ENCODE measurements around the gene SLC25A33.
"Not testable (repeated sequence)": the region's sequence is repeated elsewhere in the genome, so short reads cannot be mapped to it uniquely, and the experiment has no call there.

The SLC25A33 gene

DNA sequence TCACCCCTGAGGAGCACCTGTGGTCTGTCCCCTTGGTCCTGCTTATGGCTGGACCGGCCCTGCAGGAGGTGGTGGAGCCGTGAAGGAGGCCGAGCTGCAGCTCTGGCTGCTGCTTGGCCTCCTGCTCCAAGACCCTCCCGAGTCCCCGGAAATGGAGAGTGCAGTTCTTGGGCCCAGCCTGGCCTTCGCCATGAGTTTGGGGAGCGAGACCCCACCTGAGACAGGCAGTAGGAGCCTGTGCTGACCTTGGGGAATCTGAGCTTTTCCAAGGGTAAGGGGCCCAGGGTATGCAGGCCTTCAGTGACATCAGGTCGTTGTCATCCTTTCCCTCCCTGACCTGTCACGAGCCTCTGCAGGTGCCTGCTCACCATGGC is 63.5 kb downstream of the SLC25A33 start:
- no peak for DNase-seq

- no peak for DNase-seq
These were observed 64.0 kb downstream of the SLC25A33 start for GRCh38 chr1:9603307-9603706.

- DNase-seq: no peak
These were observed 64.8 kb downstream of the SLC25A33 start for GRCh38 chr1:9603766-9604753.

GRCh38 chr1:9604836-9605235 is 65.6 kb downstream of the SLC25A33 start:
- no peak for DNase-seq

DNA sequence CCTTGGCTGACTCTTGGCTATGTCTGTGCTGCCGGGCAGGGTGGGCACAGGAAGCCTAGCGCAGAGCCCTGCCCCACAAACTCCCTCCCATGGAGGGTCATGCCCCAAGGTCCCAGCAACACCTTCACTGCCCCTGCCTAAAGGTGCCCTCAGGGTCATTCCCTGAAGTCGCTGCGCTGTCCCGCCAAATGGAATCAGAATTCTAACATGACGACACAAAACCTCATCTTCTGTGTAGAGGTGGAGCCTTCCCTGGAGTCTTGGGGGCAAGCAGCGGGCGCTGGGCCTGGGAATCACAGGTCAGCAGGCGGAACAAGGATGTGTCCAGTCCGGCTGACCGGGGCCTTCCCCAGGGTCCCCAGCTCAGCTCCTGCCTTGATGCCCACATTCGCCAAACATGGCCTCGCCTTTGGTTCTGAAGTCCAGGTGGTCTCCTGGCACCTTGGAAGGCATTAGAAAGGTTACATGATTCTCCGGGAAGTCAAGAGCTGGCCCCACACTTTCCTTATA is 66.7 kb downstream of the SLC25A33 start:
- no peak for DNase-seq

GRCh38 chr1:9606458-9606857 is 67.2 kb downstream of the SLC25A33 start:
- DNase-seq: no peak

- DNase-seq: no peak
These were observed 67.7 kb downstream of the SLC25A33 start for GRCh38 chr1:9606948-9607347.

DNA sequence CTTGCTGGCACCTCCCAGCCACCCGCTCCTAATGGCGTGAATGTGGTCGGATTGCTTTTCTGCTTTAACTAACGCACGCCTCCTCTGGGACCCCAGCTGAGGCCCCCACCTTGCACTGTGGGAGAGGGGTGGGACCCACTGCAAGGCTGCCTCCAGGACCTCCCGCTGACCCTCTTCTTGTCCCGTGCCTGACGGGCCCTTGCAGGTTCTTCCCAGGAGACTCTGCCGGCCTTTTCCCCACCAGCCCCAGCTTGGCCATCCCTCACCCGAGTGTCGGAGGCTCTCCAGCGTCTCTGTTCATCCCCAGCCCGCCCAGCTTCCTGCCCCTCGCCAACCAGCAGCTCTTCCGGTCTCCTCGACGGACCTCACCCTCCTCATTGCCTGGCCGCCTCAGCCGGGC is 68.1 kb downstream of the SLC25A33 start:
- no peak for DNase-seq

DNA sequence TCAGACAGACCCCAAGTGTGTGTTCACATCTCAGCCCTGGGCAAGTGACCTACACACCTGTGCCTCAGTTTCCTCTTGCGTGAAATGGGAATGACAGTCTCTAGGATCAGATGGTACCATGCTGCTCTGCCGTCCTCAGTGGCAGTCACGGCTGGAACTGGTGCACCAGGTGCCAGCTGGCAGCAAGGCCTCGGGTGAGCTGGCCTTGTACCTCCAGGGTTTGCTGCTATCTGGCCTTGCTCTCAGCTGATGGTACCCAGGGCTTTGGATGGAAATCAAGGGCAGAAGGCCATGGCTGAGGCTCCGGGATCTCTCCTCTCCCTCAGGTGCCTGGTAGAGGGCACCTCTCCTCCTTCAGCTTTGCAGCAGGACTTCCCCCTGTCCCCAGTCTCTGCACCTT is 70.7 kb downstream of the SLC25A33 start:
- DNase-seq: no peak

DNA sequence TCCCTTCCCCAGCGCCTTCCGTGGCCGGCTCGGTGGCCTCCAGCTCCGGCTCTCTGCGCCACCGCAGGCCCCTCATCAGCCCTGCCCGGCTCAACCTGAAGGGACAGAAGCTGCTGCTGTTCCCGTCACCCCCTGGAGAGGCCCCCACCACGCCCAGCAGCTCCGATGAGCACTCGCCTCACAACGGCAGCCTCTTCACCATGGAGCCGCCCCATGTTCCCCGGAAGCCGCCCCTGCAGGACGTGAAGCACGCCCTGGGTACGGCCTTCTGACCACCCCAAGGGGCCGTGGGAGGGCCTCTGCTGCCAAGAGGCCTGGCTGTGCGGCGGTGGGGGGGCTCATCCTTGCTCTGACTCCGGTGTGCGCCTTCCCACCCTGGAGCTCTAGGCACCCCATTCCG is 71.3 kb downstream of the SLC25A33 start:
- DNase-seq: no peak

GRCh38 chr1:9611716-9612115 is 72.5 kb downstream of the SLC25A33 start:
- DNase-seq: no peak

GRCh38 chr1:9612162-9612845 is 73.0 kb downstream of the SLC25A33 start:
- no peak for DNase-seq

GRCh38 chr1:9612871-9613624 is 73.8 kb downstream of the SLC25A33 start:
- no peak for DNase-seq

- DNase-seq: no peak
These were observed 74.5 kb downstream of the SLC25A33 start for GRCh38 chr1:9613625-9614299.

DNA sequence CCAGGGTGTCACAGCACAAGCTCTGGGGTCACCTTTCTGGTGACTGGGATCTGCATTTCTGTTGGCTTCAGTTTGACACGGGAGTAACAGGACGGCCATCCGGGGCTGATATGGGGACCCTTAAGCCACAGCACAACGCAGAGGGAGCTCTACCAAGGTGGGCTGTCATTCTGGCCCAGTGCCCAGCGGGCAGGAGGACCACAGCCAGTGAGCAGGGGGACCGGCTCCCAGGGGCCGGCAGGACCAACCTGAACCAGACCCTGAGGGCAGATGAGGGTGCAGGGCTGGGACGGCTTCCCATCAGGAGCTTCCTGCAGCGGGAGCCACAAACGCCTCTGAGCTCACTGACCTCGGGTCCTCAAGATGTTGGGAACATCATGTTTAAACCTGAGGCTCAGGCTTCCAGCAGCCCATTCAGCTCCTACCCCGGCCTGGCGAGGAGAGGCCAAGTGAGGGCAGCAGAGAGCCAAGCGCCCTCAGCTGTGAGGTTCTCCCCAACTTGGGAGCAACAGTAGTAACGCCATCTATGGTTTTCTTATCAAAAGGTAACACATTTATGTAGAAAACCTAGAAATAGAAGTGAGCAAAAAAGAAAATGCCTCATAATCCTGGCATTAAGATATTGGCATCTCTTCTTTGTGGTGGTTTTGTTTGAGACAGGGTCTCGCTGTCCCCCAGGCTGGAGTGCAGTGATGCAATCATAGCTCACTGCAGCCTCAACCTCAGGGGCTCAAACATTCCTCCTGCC is 76.2 kb downstream of the SLC25A33 start:
- DNase-seq: peak; percentile 53

GRCh38 chr1:9618909-9619679 is 79.8 kb downstream of the SLC25A33 start:
- DNase-seq: no peak

- DNase-seq: no peak
These were observed 81.8 kb downstream of the SLC25A33 start for GRCh38 chr1:9621032-9621431.

DNA sequence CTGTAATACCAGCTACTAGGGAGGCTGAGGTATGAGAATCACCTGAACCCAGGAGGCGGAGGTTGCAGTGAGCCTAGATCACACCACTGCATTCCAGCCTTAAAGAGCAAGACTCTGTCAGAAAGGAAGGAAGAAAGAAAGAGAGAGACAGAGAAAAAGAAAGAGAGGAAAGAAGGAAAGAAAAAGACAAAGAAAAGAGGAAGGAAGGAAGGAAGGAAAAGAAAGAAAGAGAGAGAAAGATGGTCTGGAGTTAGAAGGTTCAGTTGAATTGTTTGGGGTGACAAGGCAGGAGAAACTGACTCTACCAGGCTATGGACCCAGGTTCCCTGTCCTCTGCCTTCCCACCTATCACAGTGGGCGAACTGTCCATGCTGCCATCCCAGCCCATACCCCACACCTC is 84.8 kb downstream of the SLC25A33 start:
- DNase-seq: no peak

DNA sequence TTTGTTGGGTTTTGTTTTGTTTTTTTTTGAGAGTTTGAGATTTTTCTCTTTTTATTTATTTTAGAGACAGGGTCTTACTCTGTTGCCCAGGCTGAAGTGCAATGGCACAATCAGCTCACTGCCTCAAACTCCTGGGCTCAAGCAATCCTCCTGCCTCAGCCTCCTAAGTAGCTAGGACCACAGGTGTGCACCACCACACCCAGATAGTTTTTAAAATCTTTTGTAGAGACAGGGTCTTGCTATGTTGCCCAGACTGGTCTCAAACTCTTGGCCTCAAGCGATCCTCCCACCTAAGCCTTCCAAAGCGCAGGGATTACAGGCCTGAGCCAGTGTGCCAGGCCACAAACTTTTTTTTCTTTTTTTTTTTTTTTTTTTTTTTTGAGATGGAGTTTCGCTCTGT is 85.8 kb downstream of the SLC25A33 start:
- not testable (repeated sequence) for DNase-seq

DNA sequence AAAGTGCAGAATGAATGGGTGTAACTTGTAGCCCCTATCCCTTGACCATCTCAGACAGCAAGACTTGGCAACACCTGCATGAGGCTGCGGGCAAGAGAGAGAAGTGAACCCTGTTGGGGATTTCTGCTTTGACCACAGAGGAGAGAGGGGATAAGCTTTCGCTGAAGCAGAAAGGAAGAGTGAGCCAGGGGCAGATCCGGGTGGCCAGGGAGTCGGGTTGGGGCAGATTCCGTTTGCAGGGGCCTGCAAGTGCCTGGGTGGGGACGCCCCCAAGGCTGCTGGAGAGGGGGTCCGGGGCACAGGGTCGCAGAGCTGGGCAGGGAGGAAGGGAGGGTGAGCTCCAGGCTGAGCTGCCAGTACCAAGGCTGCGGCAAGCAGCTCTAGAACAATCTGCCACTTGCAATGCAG is 86.9 kb downstream of the SLC25A33 start:
- peak; percentile 55 for DNase-seq
